CD4-positive, alpha-beta T cell treated with Interferon gamma for 1 hour (primary cell): ENCODE data around the gene TPBGL.

ENCODE experiments used
- DNase-seq: peaks from one replicate; pipeline ENCODE4 v3.0.0-alpha.2; 2020

Gene TPBGL

DNA sequence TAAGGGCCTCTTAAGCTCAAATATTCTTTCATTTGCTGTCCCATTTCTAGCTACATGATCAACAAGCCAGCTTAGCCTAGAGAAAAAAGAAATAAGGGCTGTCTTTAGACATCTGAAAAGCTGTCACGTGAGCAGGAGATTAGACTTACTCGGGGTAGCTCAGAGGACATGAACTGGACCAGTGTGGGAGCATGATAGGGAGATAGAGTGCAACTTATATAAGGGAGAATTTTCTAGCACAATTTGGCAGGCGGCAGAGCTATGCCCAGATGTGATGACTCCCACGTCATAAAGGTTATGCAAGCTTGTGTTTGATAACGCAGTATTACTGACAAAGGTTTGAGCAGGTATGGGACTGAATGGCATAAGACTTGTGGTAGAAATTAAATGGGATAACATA, 28.2 kb upstream of the TPBGL start:
- no peak for DNase-seq

DNA sequence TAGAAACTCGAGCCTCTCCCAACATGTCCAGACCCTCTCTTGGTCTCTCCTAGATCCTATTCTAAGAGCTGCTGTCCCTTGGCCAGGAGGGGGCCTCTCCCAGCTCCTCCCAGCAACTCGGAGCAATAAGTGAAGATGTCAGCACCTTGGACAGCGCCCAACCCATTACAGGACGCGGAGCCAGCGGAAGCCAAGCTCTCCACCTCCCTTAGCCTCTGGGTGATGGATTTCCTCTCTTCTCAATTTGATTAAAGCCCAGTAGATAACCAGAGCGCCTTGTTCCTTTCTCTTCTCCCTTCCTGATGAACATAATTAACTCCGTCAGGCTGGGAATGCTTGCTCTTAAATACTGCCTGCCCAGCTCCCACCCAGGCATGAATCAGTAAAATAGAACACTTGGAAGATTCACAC, 26.2 kb upstream of the TPBGL start:
- peak; percentile 42 for DNase-seq

DNA sequence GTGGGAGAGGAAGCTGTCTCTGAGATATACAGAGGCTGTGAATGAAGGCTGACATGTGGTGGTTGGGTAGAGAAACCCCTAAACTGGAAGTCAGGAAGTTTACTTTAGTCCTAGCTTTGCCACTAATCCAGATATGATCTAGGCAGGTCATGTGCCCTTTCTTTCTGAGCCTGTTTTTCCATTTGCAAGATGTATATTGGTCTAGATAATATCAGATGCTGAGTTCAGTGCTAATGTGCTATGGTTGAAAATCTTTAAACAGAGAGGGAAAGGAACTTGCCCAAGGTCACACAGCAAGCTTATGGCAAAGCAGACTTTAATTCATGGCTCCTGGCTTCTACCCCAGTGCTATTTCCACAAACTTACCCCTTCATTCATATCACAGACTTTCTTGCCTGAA, 25.7 kb upstream of the TPBGL start:
- DNase-seq: no peak

DNA sequence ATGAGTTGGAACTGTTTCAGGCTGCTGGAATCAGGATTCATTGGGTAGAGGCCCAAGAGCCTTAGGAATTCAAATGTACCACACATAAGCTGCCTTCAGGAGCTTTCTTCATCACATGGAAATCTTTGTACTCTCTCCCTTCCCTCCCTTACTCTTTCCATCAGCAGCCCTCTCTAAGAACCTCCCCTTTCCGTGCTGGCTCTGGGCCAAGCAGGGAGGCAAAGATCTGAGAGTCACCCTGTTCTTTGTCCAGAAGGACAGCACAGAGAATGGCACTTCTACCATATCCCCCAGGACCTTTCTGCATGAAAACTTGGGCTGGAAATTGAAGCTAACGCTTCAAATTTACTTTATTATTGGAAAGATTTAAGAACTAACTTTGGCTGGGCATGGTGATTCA, 20.7 kb upstream of the TPBGL start:
- no peak for DNase-seq

DNA sequence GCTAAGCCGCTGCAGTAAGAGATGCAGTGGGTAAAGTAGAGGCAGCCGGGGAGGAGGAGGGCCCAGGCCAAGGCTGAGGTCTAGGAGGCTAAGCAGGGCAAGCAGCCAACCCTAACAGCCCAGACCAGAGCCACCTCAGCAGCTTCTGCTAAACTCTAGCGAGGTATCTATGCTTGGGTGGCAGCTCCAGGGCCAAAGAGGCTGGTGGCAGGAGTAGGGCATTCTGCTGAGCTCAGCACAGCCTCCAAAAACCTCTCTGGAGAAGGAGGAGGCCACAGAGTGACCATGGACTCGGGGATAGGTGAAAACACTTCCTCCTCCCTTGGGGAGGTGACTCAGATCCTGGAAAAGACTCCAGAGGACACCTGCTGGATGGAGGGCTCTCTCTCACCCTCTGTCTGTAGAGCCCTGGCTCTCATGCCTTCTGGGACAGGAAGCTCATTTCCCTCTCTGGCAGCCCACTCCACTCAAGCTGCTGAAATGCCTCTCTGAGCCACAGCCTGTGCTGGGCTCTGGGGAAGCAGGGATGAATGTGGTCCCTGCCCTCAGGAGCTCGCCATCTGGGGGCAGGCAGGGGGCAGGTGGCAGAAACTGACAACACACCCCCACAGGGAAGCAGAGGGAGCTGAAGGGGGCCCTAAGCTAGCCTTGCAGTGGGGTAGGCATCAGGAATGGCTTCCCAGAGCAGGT, 16.5 kb upstream of the TPBGL start:
- no peak for DNase-seq

DNA sequence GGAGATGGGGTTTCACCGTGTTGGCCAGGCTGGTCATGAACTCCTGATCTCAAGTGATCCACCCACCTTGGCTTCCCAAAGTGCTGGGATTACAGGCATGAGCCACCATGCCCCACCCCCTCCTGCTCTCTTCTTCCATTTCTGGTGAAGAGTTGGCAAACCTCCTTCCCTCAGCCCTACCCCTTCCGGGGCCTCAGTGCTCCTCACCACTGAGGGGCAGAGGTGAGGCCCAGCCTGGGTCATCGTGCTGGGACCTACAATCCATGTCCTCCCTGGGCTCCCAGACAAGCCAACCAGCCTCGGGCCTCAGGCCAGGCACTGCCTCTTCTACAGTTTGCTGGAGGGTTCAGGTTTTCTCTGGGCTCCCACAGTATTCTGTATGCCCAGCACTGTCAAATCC, 14.8 kb upstream of the TPBGL start:
- no peak for DNase-seq

DNA sequence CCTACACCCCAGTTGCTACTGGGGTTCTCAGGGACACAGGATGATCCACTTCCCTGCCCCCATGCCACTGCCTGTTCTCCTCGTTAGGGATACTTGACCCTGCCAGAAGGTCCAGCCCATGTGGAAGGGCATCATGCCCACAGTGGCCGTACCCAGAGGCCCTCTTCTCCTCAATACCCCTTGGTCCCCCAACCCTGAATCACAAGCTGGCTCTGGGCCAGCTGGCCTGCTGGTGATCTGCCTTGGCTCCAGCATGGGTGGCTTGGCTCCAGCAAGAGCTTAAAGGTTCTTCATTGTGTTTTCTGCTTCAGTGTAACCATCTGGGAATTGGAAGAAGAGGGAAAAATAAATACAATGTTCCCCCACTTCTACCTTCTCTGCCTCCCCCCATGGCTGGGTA, 11.1 kb upstream of the TPBGL start:
- no peak for DNase-seq

DNA sequence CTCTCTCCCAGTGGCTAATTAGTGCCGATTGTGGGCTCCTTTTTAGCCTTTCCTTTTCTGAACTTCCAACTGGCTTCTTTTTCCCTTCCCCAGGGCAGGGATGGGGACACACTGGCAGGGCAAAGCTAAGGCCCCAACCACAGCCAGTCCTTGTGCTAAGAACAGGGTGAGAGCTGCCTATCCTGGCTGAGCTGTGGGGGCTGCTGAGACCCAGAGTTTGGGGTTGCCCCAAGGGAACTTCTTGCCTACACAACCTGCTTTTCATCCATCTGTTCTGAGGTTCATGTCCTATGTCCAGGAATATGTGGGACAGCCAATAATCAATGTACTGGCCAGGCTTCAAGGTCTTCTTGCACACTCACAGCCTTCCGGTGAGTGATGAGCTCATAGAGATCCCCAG, 10.0 kb upstream of the TPBGL start:
- DNase-seq: no peak

DNA sequence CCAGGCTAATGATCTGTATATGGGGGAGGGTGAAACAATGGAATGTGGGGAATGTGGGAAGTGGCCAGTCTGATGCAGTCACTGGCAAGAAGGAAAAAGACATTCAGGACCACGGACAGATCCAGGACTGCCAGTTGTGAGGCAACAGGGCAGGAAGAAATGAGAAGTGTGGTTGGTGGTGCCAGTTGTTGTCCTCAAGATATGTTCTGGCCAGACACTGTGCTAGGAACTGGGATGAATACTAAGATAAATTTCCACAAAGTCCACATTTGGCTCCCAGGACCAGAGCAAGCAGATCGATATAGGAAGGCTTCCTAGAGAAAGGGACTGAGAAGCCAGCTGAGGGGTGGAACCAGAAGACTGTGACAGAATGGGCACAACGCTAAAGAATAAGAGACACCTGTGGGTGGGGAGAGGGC, 6.8 kb upstream of the TPBGL start:
- no peak for DNase-seq

DNA sequence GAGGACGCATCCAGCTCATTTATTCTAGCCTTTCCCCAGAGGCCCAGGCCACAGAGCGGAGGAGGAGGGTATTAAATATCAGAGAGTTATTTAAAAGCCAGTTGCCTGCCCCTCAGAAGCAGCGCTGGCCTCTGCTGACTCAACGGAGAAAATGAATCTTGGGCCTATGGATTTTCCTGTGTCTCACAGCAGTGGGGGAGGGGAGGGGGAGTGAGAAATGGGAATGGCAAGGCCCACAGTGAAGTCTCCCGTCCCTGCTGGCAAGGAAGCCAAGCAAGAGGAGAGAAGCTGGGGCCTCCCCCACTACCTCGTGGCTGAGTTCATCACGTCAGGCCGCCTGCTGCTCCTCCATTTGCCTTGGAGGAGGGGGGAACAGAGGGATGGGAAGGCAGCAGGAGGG, 4.5 kb upstream of the TPBGL start:
- no peak for DNase-seq

DNA sequence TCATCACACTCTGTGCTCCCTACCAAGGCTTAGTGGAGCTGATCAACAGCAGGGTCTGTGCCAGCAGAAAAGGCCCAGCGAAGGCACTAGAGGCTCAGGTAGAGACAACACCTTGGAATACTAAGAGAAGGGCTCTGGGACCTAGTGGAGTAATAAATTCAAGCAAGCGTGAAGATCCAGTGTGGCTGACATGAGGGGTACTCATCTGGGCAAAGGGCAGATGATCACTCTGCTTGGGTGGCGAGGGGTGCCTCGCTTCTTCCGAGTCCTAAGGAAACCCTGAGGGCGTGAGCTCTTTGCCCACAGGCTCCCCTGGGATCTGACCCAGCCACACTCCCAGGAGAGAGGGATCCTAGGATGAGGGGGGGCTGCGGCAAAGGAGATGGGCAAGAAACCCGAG, 3.5 kb upstream of the TPBGL start:
- no peak for DNase-seq

DNA sequence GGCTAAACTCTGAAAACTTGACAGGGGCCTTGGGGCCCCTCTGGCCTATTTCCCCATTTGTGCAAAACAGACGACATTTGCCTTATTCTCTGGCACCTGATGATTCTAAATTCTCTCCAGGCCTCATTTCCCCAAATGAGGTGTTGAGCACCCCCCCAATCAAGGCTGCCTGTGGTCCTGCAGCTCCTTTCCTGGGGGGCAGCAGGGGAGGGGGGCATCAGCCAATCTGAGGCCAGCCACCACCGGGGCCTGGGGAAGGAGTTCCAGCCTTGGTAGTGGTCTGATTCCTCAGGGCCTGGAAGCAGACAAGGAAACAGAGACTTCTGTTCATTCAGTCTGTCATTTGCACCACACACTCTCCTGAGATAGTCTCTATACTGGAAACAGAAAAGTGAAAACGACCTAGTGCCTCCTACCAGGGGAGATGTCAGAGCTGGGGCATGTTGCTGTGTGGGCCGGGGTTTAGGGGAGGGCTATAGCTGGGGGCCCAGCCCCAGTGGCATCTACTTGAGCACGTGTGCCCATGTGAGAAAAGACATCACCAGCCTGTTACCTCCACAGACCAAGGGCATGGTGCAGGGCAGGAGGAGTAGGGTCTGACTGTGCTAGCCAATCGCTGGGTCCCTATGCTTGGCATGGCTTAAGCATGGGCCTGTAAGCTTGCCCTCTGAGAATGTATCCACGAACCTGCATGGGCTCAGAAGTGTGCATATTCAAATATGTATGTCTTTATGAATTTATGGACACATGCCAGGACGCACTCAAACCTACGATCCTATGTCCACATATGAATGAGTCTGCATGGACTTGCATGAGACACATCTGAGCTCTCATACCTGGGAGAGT, 1.8 kb upstream of the TPBGL start:
- no peak for DNase-seq

DNA sequence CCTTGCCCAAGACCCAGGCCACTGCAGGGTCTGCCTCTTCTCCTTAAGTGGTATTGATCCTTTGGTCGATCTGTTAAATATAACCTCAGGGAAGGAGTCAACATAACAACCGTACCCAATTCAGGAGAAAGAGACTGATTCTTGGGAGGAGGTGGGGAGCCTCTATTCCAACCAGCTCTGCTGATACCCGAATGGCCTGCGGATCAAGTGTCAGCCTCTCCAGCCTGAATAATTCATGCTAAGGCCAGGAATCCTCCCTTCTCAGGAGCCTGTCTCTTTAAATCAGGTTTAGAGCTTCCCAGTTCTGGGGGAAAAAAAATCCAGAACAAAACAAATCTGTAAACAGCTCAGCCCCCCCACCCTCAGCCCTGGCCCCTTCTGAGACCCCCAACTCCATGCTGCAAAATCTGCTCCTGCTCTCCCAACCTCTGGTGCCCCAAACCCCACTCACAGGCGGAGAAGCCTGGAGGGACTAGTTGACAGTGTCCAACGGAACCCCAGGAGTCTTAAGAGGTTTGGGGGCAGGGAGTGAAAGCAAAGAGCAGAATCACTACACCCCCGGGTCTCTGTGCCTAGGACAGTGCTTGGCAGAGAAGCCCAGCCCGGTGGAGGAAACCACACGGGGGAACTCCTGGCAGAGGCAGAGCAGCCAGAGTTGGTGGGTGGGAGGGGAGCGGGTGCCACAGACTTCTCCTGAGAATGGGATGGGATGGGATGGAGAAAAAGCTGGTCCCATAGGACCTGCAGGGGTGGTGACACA, 863 bp upstream of the TPBGL start:
- DNase-seq: no peak

DNA sequence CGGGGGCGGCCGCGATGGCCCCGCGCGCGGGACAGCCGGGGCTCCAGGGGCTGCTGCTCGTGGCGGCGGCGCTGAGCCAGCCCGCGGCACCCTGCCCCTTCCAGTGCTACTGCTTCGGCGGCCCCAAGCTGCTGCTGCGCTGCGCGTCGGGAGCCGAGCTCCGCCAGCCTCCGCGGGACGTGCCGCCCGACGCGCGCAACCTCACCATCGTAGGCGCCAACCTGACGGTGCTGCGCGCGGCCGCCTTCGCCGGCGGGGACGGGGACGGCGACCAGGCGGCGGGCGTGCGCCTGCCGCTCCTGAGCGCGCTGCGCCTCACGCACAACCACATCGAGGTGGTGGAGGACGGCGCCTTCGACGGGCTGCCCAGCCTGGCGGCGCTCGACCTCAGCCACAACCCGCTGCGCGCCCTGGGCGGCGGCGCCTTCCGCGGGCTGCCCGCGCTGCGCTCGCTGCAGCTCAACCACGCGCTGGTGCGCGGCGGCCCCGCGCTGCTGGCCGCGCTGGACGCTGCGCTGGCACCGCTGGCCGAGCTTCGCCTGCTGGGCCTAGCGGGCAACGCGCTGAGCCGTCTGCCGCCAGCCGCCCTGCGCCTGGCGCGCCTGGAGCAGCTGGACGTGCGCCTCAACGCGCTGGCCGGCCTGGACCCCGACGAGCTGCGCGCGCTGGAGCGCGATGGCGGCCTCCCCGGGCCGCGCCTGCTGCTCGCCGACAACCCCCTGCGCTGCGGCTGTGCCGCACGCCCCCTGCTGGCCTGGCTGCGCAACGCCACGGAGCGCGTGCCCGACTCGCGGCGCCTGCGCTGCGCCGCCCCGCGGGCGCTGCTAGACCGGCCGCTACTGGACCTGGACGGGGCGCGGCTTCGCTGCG, 697 bp downstream of the TPBGL start:
- DNase-seq: peak; percentile 84

DNA sequence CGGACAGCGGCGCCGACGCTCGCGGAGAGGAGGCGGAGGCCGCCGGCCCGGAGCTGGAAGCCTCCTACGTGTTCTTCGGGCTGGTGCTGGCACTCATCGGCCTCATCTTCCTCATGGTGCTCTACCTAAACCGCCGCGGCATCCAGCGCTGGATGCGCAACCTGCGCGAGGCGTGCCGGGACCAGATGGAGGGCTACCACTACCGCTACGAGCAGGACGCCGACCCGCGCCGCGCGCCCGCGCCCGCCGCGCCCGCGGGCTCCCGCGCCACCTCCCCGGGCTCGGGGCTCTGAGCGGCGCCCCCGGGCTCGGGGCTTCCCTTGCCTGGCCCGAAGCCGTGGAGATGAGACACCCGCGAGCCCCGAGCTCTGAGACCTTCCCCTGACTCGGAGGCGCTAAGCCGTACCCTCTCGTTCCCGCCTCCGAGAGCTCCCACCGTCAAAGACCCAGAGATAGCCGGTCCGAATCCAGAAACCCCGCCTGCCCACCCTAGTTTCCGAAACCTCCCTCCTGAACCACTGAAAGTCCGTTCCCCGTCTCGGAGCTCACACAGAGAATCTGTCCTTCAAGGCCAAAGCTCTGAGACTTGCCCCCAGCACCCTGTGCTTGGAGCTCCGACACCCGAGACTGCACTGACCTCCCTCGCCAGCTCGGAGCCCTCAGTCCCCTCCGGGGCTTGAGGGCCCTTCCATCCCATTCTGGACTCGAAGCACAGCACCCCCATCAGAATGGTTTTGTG, 1.5 kb downstream of the TPBGL start:
- DNase-seq: no peak

DNA sequence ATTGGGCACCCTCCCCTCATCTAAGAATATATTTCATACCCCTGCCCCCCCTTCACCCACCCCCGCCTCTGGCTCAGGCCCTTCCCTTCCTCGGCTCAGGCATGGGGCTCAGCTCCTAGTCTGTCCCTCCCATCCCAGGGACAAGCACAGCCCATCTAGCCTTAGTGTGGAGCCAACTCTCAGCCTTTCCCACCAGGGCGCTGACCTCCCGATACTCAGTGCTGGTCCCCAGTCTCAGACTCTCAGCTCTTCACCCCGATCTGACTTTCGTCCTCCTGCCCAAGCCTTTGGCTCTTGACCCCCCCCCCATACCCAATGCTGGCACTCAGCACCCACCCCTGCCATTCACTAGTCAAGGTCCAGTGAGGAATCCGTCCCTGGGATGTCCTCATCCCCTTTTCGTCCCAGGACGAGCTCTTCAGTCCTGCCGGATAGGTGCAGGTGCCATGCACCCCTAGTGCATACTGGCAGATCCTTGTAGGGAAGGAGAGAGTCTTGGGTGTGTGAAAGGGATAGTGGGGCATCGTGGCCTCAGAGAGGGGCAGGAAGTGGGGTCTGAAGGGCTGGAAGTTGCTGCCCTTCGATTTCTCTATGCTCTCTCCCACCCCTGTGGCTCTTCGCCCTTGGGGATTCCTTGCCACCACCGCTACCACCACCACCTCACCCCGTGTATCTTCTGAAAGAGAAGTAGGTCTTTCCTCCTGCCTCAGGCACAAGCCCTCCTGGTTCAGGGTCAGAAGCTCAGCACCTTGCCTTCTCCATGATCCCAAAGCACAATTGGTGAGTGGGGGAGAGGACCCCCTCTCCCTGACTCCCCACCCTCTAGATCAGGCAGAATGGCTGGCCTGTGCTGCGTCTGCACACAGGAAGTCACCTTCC, 2.4 kb downstream of the TPBGL start:
- no peak for DNase-seq

DNA sequence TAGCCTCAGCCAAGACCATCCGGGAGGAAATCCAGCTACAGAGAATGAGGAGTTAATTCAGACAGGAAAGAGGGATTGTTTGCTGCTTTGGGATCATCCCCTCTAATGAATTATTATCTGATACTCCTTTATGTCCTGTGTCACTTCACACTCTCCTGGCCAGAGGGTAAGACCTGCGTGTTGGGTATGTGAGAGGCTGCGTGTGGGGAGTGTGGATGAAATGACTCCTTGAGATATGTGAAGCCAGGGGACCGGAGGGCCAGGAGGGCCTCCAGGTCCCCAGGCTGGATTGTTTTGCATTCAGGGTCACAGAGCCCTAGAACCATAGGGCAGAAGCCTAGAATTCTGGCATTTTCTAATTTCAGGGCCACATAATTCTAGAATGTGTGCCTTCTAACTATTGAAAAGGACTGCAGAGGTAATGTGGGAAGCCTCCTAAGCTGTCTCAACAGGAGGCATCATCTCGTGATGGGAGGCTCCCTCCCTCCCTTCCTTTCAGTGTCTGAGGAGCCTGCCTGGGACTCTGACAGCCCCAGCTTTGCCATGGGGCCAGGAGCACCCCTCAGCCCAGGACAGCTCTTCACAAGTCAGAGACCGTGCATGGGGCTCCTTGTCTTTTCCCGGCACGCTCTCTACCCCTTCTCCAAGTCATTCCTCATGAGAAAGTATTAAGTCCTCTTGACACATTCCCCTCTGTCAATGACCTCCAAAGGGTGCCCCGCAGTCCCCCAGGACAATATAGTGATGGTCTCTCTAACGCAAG, 3.7 kb downstream of the TPBGL start:
- no peak for DNase-seq

DNA sequence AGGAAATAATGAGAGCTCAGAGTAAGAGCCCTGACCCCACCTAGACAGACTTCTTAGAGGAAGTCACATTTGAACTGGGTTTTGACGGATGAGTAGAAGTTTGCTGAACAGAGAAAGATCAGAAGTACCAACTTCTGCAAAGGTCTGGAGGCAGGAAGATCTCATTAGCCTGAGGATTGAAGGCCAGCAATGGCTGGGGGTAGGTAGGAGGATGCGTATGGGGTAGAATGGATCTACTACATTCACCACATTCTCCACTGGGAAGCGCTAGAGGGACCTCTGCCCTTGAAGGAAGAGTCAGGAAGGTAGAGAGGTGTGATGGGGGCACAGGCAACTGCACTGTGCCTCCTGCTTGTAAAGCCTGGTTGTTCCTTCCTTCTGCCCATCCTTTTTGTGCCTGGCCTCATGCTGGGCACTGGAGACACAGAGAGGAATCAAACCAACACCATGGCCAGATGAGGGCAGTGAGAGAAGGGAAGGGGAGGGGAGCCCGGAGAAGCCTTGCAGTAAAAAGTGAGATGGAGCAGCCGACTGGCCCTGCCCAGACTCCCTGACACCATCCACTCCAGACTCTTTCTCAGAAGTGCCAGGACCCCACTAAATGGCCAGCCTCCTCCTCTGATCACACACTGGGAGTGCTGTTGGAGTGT, 4.9 kb downstream of the TPBGL start:
- no peak for DNase-seq

DNA sequence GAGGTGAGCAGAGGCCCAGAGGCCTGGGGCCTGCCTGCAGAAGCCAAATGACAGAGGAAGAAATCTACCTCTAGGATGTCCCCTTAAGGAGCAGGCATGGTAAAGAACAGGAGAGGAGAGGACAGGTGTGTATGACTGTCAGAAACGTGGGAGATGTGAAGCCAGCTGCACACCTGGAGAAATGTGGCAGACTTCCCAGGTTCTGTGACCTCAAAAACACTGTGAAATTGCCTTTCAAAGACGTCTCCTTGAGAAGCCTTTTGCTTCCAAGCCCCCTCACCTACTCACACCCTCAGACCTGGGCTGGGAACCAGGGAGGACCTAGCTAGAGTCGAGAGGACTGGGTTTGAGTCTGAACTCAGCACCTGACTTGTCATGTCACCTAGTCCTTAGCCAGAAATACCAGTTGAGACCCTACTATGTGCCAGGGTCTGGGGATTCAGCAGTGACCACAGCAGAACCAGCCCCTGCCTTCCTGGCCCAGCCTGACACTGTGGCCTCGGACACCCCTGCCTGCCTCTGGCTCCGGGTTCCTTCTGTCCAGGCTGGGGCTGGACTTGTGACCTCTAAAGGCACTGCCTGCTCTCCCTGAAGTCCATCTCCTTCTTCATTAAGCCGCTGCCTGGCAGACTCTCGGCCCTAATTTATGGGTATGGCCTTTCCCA, 5.6 kb downstream of the TPBGL start:
- DNase-seq: no peak
